ENCODE results near the gene NLGN1. TPM values are rescaled to one million over a fixed set of nuclear protein-coding genes. Genes with fewer than 3 reads are reported as not detected.

The NLGN1 gene
- total and polyA plus RNA-seq, 2 experiments from 2014 or later, result 5.1 to 11.2 TPM

DNA sequence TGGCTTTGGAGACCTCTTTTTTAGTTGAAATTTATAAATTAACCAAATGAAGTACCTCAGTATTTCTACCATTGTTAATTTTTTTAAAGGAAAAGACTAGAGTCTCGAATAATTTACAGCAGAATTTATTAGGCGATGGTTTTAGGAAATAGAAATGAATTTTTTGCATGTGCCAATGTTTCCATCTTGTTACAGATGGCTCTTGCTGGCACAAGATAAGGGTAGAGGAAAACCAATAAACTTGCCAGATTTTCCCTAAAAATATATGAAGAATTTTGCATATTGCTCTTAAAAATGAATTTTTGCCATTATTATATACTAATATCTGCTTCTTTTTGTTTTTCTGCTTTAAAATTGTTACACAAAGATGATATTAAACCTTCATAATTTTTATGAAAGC lies 380.7 kb downstream of the NLGN1 start:
- no peaks in the 10 kb centered on the region for H3K9me2 ChIP-seq (replicated peaks; ENCODE audit: insufficient read depth)
- no peak overlapping the region for H3K4me2 ChIP-seq
- no peaks in the 10 kb centered on the region for H3K4me1 ChIP-seq (ENCODE audit: insufficient read depth)
- no peaks in the 10 kb centered on the region for H3K79me2 ChIP-seq
- no peak overlapping the region for H3K27ac ChIP-seq
- DNase-seq (ENCODE audit: low spot score), result no peak
- TF ChIP-seq EZH2 (IDR thresholded peaks at IDR 0.05; ENCODE audit: borderline replicate concordance), result no peak
- TF ChIP-seq, protein P1, sequence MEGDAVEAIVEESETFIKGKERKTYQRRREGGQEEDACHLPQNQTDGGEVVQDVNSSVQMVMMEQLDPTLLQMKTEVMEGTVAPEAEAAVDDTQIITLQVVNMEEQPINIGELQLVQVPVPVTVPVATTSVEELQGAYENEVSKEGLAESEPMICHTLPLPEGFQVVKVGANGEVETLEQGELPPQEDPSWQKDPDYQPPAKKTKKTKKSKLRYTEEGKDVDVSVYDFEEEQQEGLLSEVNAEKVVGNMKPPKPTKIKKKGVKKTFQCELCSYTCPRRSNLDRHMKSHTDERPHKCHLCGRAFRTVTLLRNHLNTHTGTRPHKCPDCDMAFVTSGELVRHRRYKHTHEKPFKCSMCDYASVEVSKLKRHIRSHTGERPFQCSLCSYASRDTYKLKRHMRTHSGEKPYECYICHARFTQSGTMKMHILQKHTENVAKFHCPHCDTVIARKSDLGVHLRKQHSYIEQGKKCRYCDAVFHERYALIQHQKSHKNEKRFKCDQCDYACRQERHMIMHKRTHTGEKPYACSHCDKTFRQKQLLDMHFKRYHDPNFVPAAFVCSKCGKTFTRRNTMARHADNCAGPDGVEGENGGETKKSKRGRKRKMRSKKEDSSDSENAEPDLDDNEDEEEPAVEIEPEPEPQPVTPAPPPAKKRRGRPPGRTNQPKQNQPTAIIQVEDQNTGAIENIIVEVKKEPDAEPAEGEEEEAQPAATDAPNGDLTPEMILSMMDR (IDR thresholded peaks at IDR 0.05; ENCODE audit: poor library complexity), result no peak
- no peak overlapping the region for H3K4me3 ChIP-seq
- H2AFZ ChIP-seq, result no peak overlapping the region
- no peaks in the 10 kb centered on the region for H3K36me3 ChIP-seq (replicated peaks; ENCODE audit: insufficient read depth, low read depth)
- 90% methylated on average over 2 of the region's 2 CpGs for WGBS (ENCODE audit: low lambda C conversion rate, missing lambda C conversion rate)
- H4K20me1 ChIP-seq (ENCODE audit: insufficient read depth, poor library complexity, severe bottlenecking), result no peaks in the 10 kb centered on the region
- H3K27me3 ChIP-seq, result no peaks in the 10 kb centered on the region
- no peaks in the 10 kb centered on the region for H3K9me3 ChIP-seq (ENCODE audit: low read depth)

DNA sequence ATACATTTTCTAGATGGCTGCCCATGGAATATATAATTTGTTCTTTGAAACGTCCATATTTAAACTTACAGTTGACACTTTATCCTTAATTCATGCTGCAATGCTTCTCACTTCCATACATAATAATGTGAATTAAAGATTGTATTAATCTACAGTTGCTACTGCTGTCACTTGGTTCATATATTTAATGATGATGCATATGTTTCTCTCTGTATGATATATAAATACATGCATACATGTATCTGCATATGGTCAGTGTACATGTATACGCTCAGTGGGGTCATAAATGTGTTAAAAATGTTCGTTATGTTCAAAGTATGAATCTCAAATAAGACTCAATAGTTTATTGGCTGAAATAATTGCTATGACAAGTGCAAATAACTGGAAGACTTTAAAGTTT lies 382.5 kb downstream of the NLGN1 start:
- TF ChIP-seq, protein P1 (IDR thresholded peaks at IDR 0.05; ENCODE audit: poor library complexity), result no peak
- TF ChIP-seq EZH2 (IDR thresholded peaks at IDR 0.05; ENCODE audit: borderline replicate concordance) (no peak), EZH2phosphoT487 (IDR thresholded peaks at IDR 0.05; ENCODE audit: low read depth, severe bottlenecking, unreplicated experiment) (no peak)
- H3K27me3 ChIP-seq, result no peaks in the 10 kb centered on the region
- no peaks in the 10 kb centered on the region for H3K9me2 ChIP-seq (replicated peaks; ENCODE audit: insufficient read depth)
- no peaks in the 10 kb centered on the region for H3K36me3 ChIP-seq (replicated peaks; ENCODE audit: insufficient read depth, low read depth)
- H3K4me1 ChIP-seq (ENCODE audit: insufficient read depth), result no peaks in the 10 kb centered on the region
- H4K20me1 ChIP-seq (ENCODE audit: insufficient read depth, poor library complexity, severe bottlenecking), result no peaks in the 10 kb centered on the region
- H3K79me2 ChIP-seq, result no peaks in the 10 kb centered on the region
- H3K4me2 ChIP-seq, result no peak overlapping the region
- H3K27ac ChIP-seq, result no peak overlapping the region
- no peak for DNase-seq (ENCODE audit: low spot score)
- H3K9me3 ChIP-seq (ENCODE audit: low read depth), result no peaks in the 10 kb centered on the region
- 98% methylated on average over 3 of the region's 3 CpGs for WGBS (ENCODE audit: low lambda C conversion rate, missing lambda C conversion rate)
- no peak overlapping the region for H2AFZ ChIP-seq
- H3K4me3 ChIP-seq, result no peak overlapping the region

DNA sequence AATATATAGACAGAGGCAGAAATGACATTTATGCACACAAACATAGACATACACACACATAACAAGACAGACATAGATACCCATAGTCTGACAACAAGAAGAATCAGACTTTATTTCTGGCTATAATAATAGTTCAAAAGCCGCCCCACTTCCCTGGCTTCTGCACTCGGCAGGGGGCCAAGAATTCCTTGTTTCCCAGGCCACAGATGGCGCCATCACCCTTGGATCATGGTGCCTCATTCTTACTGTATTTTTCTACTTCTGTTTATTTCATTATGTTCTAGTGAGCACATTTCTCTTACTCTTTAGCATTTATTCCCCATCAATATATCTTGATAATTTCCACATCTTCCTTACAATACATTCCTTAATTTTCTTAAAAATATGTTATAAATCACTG lies 387.5 kb downstream of the NLGN1 start:
- no peak overlapping the region for H3K4me2 ChIP-seq
- H3K79me2 ChIP-seq, result no peaks in the 10 kb centered on the region
- H3K9me2 ChIP-seq (replicated peaks; ENCODE audit: insufficient read depth), result no peaks in the 10 kb centered on the region
- no peaks in the 10 kb centered on the region for H3K9me3 ChIP-seq (ENCODE audit: low read depth)
- H3K4me1 ChIP-seq (ENCODE audit: insufficient read depth), result no peaks in the 10 kb centered on the region
- no peaks in the 10 kb centered on the region for H4K20me1 ChIP-seq (ENCODE audit: insufficient read depth, poor library complexity, severe bottlenecking)
- no peak overlapping the region for H3K4me3 ChIP-seq
- WGBS (ENCODE audit: low lambda C conversion rate, missing lambda C conversion rate), result 78% methylated on average over 3 of the region's 3 CpGs
- H3K27me3 ChIP-seq, result no peaks in the 10 kb centered on the region
- no peak overlapping the region for H3K27ac ChIP-seq
- no peak for TF ChIP-seq EZH2phosphoT487 (IDR thresholded peaks at IDR 0.05; ENCODE audit: low read depth, severe bottlenecking, unreplicated experiment)
- TF ChIP-seq, protein P1 (IDR thresholded peaks at IDR 0.05; ENCODE audit: poor library complexity), result peak; percentile 6
- no peaks in the 10 kb centered on the region for H3K36me3 ChIP-seq (replicated peaks; ENCODE audit: insufficient read depth, low read depth)
- no peak overlapping the region for H2AFZ ChIP-seq
- DNase-seq (ENCODE audit: low spot score), result peak; percentile 8

All from hepatocyte (in vitro differentiated cells).